Suprapubic skin (tissue), 4 donors: ENCODE data around the gene MCM3AP.

Experiments used
- EP300 ChIP-seq: sonication (generic); formaldehyde crosslinking; IDR thresholded peaks from one replicate; pipeline ENCODE4 v1.6.1; 2017; ENCODE audit warnings: antibody characterized with exemption
- POLR2A ChIP-seq, 2 donors: fragments of 450-650 bp; IDR thresholded peaks; one replicate each; pipeline ENCODE4 v1.6.1; 2017; ENCODE audit warnings: antibody characterized with exemption in 2 of 2, mild to moderate bottlenecking in 2 of 2, moderate library complexity in 2 of 2
- POLR2AphosphoS5 ChIP-seq, 3 donors: sonication (generic); formaldehyde crosslinking; IDR thresholded peaks; one replicate each; pipeline ENCODE4 v1.6.1; 2017; ENCODE audit warnings: antibody characterized with exemption in 3 of 3
- TF ChIP-seq, protein P1 (sequence below), 2 donors: fragments of 200-600 bp in 1 of 2; fragments of 450-650 bp in 1 of 2; sonication (generic) in 1 of 2; IDR thresholded peaks; one replicate each; pipeline ENCODE4 v1.5.1; 2016 to 2019; ENCODE audit warnings: antibody characterized with exemption in 2 of 2, mild to moderate bottlenecking in 1 of 2, moderate library complexity in 1 of 2

- no peak for TF ChIP-seq POLR2AphosphoS5 (IDR thresholded peaks at IDR 0.05)
- TF ChIP-seq POLR2A (IDR thresholded peaks at IDR 0.05) = no peak
- TF ChIP-seq, protein P1, sequence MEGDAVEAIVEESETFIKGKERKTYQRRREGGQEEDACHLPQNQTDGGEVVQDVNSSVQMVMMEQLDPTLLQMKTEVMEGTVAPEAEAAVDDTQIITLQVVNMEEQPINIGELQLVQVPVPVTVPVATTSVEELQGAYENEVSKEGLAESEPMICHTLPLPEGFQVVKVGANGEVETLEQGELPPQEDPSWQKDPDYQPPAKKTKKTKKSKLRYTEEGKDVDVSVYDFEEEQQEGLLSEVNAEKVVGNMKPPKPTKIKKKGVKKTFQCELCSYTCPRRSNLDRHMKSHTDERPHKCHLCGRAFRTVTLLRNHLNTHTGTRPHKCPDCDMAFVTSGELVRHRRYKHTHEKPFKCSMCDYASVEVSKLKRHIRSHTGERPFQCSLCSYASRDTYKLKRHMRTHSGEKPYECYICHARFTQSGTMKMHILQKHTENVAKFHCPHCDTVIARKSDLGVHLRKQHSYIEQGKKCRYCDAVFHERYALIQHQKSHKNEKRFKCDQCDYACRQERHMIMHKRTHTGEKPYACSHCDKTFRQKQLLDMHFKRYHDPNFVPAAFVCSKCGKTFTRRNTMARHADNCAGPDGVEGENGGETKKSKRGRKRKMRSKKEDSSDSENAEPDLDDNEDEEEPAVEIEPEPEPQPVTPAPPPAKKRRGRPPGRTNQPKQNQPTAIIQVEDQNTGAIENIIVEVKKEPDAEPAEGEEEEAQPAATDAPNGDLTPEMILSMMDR (IDR thresholded peaks at IDR 0.05) = no peak
- TF ChIP-seq EP300 = no peak
These were observed 72.5 kb downstream of the MCM3AP start for GRCh38 chr21:46212721-46213484.
